Activated CD4-positive, alpha-beta T cell treated with anti-CD3 and anti-CD28 coated beads, Interleukin-2, amount 50 U/mL, for 48 hours (primary cell): ENCODE measurements around the gene VEPH1.
A peak's percentile ranks its signal among the peaks of the same experiment; 100 is the strongest.

Experiments
- DNase-seq, 2 experiments: peaks; one replicate each; pipeline ENCODE4 v3.0.0-alpha.2; 2020

VEPH1 gene

DNA sequence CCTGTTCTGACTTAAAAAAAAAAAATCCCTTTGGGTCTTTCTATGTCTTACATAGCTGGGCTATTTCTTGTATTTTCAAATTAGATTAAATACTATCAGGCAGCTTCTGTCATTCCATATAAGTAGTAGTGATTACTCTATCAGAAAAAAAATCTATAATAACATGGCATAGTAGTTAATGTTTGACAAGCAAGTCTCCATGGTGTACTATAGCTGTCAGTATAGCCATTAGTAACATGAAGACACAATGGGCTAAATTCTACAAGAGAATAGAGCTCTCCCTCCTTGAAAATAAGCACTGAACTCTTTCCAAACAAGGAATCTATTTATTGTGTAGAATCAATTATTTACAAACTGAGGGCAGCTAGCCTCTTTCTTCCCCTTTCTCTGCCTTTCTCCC, 19.4 kb upstream of the VEPH1 start:
- no peak for DNase-seq

- no peak for DNase-seq
Observed at GRCh38 chr3:157520485-157521150, 17.4 kb upstream of the VEPH1 start.

DNA sequence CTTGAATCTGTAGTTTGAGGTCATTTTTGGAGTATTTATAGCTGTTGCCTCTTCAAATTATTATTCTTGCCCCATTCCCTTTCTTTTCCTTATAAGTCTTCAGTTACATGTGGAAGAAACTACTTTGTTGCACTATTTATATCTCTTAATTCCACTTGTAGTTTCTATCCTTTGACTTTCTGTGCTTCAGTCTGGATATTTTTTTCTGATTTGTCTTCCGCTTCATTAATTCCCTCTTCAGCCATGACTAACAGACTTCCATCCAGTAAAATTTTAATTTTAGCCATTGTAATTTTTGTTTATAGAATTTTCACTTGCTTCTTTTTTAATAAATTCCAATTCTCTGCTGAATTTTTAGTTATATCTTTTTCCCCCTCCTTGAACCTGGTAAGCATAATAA, 15.7 kb upstream of the VEPH1 start:
- DNase-seq: no peak

DNA sequence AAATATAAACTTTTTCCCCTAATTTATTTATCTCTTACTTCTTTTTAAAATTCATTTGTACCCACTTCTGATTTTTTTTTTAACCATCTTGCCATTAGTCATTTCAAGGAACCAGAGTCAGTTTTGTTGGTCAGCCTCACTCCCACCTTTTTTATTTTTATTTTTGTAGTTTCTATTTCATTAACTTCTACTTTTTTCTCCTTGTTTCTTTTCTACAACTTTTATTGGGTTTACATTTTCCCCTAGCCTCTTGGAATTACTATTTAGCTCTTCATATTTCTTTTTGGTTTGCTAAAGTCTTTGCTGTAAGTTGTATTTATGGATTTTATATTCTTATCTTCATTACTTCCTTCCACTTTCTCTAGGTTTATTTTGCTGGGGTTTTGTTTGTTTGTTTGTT, 13.7 kb upstream of the VEPH1 start:
- no peak for DNase-seq

DNA sequence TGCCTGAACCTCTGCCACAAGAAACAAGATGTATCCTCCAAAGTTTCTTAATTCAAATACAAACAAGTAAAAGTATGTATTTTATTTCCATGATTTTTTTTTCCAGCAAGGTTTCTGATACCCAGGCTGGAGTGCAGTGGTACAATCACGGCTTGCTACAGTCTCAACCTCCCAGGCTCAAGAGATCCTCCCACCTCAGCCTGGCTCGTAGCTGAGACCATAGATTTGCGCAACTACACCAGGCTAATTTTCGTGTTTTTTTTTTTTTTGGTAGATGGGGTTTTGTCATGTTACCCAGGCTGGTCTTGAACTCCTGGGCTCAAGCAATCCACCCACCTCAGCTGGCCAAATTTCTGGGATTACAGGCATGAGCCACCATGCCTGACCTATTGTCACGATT, 12.2 kb upstream of the VEPH1 start:
- DNase-seq: no peak

- no peak for DNase-seq
Observed at GRCh38 chr3:157514371-157514895, 11.2 kb upstream of the VEPH1 start.

- DNase-seq: no peak
Observed at GRCh38 chr3:157513585-157513984, 10.4 kb upstream of the VEPH1 start.

DNA sequence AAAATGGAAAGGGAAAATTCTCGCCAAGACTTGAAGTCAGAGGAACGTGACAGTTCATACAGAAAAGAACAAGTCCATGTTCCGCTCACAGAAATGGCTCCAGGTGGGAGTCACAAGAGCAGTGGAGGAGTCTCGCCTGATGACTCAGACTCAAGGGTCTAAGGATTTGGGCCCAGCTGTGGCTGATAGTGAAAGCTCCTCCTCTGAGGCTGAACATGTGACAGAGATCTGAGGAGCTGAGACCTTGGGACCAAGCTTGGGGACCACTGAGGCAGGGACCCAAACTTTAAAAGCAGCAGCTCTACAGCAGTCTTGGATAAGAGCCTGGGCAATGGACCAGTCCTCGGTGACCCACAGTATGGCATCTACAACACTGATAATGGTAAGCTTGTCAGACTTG, 9.3 kb upstream of the VEPH1 start:
- no peak for DNase-seq

- no peak for DNase-seq
Observed at GRCh38 chr3:157508461-157508860, 5.2 kb upstream of the VEPH1 start.

DNA sequence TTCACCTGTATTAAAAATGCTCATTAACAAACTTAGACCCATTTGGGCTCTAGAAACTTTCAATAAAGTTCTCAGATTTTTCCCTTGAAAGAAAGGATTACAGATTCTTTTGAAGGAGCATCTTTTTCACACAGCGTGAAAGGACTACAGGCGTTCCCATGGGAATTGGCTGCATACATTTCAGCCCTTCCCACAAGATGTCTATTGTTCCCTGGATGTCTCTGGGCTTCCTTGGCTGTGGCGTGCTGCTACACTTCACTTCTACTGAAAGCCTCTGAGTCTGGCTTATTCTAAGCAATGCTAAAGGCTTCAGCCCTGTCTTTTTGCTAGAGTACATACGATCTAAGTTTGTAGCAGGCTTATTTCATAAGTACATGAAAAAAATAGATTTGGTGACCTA, 1.4 kb downstream of the VEPH1 start:
- DNase-seq: no peak

DNA sequence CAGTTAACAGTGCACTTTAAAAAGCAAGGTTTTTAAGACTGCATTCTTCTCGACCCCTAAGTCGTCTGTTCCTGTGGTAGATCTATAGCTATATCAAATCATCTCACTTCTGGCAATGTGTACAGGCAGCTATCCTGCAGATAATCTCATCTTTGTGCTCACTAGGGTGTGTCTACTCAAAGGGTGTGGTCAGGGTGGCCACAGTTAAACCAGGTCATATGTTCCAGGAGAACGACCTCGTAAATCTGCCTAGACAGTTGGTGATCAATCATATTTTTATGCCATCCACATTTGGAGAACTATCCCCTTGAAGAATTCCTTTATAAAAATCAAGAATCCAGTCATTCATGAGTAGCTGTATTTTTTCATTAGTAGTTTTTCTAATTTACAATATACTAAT, 3.0 kb downstream of the VEPH1 start:
- no peak for DNase-seq

DNA sequence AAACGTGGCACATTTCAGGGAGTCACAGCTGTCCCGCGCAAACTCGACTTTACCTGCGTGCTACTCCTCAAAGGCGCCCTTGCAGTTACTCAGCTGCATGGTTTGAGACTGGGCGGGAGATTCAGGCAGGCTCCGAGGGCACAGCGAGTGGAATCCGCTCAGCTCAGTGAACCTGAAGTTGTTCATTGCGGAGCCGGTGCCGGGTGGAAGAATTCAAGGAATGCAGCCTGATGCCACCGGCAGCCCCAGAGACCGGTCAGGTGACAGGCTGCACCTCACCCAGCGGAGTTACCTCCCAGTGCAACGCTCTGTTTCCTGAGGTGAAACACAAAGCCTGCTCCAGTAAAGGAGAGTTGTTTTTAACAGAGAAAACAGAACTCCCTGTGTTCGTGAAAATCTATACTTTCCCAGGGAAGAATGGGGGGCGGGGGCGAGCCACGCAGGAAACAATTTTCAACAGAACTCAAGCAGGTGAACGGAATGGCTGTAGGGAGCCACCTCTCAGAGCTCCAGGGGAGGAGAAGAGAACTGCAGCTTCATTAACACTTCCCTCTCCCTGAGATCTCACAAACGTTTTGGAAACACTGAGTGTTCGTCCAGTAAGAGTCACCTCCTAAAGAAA, 3.8 kb downstream of the VEPH1 start:
- DNase-seq: peak; percentile 0 to 3

DNA sequence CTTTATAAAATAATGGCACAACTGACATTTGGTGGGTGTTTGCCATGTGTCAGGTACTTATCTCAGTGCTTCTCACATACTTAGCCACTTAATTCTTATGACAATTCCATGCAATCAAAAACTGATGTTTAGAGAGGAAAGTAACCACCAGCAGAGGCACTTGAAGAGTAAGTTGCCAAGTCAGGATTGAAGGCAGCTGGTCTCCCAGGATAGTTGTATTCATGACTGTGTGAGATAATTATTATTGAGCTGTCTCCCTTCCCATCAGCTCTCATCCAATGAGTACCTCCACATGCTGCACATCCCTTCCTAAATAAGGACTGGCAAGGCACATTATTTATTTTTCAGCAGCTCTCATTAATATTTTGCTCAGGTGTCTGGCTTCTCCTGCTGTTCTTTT, 4.8 kb downstream of the VEPH1 start:
- DNase-seq: no peak

DNA sequence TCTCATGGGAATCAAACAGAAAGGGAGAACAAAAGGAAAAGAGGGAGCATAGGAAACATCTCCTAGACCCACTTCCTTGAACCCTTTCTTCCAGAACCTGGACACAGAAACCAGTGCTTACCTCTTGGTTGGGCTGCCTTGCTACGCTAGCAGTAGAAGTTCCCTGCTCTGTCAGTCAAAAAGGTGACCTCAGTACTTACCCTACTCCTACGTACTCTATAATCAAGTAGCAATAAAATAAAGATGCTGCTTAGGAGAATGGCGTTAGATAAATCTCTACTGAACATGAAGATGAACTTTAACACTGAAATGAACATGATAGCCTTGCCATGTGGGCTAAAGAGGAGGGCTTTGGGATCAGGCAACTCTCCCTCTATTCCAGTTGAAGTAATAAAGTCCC, 7.4 kb downstream of the VEPH1 start:
- DNase-seq: no peak

DNA sequence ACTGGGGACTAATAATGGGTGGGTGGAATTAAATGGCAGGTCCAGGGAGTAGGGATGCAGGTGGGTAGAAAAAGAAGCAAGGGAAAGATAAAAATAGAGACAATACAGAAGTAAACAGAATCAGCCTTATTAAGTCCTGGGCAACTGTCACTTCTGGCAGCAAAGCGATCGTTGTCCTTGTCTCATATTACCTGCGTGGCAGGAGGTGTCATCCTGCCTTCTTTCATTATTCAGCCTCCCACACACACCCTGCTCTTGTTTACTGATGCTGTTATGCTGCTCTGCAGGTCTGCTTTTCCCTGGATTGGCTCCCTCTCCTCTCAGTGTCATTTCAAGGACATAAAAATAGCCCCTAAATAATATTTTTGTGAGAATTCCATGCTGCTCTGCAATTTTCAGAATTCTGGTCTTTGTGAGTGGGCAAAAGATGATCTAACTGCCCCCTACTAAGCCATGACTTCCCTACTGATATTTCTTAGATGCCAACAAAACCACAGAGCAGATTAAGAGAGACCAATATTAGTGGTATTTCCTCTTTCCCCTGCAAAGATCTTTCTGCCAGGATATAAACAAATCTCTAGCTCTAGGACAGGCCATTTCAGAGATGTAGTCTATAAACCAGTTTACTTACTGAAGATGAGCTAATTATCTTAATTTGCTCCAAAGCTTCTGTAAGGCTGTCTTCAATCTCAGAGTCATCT, 8.5 kb downstream of the VEPH1 start:
- DNase-seq: no peak

DNA sequence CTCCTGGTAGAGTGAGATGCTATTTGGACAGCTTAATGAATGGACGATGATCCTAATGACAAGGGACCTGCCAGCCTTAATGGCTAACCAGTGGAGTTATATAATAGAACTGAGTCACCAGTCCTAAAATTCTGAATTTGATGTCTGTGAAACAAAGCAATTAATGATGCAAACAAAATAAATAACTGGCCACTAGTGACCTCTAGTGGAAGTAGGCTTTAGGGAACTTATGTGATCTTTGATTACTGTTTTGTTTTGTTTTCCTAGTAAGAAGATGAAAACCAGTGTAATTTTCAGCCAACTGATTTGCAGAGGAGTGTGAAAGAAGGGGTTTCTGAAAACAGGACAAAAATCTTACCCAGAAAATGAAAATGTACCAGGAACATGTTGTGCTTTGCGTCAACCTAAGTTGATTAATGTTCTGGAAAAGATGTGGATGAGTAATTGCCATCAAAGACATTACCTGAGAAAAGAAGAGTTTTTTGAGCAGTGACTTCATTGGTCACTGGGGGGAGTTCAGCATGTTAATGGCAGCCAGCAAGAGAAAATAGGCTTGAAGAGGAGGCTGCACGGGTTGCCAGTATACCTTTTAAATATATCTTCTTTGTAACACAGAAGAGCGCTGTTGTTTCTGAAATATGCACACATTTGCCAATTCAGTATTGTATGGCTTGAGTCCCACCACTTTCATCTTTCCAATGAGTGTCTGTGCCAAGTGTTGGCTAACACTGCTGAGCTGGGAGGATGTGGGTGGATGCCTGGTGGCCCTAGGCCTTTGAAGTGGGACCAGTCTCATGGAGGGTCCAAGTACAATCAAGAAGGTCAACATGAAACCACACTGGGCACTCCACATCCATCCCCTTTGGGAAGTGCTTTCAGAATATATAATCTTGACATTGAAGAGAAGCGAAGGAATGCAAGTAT, 9.3 kb downstream of the VEPH1 start:
- DNase-seq: no peak

- DNase-seq: no peak
Observed at GRCh38 chr3:157491136-157491535, 12.1 kb downstream of the VEPH1 start.

DNA sequence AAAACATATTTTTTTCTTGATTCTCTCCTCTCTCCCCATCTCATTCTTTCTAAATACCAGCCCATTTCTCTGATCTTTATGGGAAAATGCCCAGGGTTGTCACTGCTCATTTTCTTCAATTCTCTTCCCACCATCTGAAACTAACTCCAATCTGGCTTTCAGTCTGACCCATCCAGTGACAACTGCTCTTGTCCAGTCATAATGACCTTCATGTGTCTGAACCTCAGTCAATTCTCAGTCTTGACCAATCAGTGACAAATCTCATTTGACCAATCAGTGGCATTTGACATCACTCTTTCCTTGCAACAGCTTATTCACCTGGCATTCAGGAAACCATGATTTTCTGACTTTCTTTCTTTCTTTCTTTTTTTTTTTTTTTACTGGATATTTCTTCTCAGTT, 15.1 kb downstream of the VEPH1 start:
- no peak for DNase-seq

DNA sequence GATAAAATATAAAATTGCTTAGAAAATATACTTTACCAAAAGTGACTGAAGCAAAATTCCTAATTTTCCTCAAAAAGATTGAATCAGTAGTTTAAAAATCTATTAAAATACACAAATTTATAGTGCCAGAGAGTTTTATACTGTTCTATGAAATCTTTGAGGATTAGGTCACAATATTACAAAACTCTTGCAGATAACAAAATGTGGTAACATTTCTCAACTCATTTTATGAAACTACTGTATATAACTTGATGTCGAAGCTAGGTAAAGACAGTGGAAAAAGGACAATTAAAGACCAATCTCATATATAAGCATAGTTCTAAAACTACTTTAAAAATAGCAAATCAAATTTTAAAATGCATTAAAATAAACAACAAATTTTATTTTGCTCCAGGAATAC, 15.9 kb downstream of the VEPH1 start:
- DNase-seq: no peak

- no peak for DNase-seq
Observed at GRCh38 chr3:157479464-157480243, 23.6 kb downstream of the VEPH1 start.

DNA sequence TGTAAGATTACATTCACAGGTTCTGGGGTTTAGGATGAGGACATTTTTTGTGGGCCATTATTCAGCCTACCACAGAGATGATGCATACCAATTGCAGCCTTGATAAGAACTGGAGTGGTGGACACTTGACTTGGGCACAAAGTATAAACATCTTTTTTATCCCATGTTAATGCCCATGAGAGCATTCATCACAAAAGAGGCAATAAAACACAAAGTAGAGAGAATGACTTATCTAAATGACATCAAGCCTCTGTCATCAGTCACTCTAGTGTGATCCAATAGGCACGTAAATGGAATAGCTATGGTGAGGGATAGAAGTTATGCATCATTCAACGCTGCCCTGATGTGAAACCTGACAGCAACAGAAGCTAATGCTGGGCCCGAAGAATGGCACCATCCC, 25.8 kb downstream of the VEPH1 start:
- DNase-seq: no peak

DNA sequence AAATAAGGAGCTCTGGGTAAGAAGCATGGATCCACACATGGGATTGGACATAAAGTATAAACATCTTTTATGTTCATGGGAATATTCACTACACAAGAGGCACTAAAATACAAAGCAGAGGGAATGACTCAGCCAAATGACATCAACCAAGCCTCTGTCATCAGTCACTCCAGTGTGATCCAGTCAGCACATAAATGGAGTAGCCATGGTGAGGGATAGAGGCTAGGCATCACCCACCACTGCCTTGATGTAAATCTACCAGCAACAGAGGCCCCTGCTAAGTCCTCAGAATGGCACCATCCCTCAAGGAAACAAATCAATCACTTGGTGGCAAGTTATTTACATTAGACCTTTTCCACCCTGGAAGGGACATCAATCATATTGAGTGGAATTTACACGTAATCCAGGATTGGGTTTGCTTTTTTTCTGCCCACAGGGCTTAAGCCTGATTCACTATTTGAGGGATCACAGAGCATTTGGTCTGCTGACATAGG, 27.2 kb downstream of the VEPH1 start:
- DNase-seq: no peak
